ENCODE measurements around the gene SPRN.
"Not testable (repeated sequence)": the region's sequence is repeated elsewhere in the genome, so short reads cannot be mapped to it uniquely, and the experiment has no call there.

The SPRN gene

DNA sequence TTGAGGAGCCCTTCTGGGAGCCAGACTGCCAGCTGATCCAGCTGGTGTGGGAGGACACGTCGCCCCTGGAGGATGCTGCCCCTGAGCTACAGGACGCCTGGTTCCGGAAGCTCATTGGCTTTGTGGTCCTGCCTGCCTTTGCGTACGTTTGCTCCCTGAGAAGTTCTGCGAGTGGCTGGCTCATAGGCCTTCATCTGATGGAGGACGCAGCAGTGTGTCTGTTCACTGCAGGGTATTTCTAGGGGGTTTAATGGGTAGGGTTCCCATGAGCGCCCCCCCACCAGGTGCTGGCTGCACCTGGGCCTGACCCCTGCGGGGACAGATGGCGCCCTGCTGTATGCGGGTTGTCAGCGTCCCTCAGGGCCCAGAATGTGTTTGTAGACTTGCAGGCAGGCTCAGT, 40.4 kb downstream of the SPRN start:
- DNase-seq = no peak

- no peak for DNase-seq
Measured at GRCh38 chr10:133383551-133383950, 40.9 kb downstream of the SPRN start.

DNA sequence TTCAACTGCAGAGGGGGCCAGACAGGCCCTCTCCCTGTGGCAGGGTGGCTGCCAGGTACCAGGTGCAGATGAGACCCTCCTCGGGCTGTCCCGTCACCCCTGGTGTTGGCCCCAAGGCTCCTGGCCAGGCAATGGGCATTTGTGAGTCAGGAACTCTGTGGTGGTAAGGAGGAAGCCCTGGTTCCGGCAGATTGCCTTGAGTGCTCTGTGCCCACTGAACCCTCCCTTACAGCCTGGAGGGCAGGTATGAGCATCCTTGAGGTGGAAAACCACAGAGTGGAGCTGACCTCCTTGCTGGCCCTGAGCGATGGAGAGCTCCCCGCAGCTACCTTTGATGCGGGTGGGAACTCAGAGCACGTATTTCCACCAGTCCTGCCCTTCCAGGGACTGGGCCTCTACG, 43.4 kb downstream of the SPRN start:
- DNase-seq = no peak

DNA sequence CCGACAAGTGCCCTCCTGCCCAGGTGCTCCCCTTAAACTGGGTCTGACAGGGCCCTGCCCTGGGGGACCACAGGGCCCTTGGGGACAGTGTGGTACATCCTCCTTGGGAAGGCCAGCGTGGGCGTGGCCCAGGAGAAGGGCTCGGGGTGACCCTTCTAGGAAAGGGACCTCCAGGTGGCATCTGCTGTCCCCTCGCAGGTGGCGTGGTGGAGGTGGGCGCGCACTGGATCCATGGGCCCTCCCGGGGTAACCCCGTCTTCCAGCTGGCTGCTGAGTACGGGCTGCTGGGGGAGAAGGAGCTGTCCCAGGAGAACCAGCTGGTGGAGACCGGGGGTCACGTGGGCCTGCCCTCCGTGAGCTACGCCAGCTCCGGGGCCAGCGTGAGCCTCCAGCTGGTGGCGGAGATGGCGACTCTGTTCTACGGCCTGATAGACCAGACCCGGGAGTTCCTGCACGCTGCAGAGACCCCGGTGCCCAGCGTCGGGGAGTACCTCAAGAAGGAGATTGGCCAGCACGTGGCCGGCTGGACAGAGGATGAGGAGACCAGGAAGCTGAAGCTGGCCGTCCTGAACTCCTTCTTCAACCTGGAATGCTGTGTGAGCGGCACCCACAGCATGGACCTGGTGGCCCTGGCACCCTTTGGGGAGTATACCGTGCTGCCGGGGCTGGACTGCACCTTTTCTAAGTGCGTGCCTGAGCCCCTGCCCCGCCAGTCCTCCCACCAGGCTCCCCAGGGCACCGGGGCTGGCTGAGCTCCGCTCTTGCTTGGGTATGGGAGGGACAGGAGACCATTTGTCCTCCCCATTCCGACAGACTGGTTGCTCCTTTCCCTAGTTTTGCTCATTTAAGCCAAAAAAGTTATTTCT, 44.4 kb downstream of the SPRN start:
- DNase-seq = no peak

DNA sequence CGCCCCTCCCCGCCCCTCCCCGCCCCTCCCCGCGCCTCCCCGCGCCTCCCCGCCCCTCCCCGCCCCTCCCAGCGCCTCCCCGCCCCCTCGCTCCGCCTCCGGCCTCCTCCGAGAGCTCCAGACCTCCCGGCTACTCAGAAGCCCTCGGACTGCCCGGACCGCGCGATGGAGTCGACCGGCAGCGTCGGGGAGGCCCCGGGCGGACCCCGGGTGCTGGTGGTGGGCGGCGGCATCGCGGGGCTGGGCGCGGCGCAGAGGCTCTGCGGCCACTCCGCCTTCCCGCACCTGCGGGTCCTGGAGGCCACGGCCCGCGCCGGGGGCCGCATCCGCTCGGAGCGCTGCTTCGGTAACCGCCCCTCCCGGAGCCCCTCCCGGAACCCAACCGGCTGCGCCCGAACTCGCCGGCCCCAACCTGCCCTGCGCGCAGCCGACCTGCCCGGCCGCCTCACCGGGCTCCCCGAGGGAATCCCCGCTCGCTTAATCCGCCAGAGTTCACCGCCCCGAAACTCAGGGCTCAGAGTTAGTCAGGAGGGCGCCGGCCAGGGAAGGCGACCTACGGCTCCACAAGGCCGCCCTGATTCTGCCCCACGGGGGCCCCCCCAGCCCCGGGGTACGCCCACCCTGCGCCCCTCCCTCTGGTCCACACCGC, 45.1 kb downstream of the SPRN start, which contains the start of gene PAOX:
Gene PAOX (plus strand): TSS at position 111 of the 649 bp plus-strand sequence. CDS start 55 bp downstream, at position 166.
- DNase-seq = peak; percentile 23

- DNase-seq = peak; percentile 29
Measured at GRCh38 chr10:133378251-133379096, 46.0 kb downstream of the SPRN start.

DNA sequence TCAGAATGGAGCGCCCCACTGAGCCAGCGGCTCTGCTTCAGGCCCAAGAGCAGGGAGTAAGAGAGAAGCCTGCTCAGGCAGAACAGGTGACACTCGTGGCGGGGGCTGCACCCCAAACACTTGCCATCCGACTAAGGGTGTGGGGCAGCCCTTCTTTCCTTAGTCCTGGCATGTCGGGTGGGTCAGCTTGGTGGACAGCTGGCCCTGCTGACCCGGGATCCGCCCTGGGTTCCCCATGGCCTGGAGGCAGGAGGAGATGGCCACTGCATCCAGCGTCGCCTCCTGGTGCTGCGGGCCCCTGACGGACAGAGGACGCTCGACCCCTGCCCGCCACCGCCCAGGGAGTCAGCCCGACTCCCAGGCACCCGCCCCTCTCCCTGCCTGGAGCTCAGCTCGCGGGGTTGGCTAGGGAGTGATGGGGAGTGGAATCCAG, 46.6 kb downstream of the SPRN start:
- DNase-seq = no peak

DNA sequence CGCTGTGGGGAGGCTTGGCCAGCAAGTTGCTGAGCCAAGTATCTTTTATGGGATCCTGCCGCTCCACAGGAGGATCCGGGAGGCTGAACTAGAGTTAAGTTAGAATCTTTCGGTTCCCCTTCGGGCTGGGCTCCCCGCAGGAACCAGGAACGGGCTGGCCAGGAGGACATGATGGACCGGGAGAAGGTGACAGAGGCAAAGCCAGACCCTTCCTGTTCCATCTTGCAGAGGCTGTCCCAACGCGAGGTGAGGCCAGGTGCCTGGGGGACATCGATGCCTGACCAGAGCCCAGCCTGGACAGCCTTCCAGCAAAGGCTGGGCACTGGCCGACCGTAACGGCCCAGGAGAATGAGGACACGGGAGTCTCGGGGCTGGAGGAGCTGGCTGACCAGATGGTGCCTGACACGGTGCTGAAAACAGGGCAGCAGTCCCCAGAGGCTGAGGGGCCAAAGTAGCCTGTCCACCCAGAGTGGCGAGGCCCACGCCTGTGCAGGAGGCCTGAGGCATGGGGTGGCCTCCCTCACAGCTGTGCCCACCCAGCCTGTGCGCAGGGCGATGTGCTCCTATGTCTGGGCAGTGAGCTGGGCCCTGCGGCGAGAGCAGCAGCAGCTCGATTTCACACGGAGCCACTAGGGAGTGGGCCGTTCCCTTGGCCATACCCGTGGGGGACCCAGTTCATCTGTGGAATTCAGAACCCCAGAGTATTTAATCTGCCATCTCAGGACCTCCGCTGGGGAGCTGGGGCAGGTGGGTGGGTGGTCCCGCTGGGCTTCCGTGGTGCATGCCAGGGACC, 47.2 kb downstream of the SPRN start:
- DNase-seq = no peak

DNA sequence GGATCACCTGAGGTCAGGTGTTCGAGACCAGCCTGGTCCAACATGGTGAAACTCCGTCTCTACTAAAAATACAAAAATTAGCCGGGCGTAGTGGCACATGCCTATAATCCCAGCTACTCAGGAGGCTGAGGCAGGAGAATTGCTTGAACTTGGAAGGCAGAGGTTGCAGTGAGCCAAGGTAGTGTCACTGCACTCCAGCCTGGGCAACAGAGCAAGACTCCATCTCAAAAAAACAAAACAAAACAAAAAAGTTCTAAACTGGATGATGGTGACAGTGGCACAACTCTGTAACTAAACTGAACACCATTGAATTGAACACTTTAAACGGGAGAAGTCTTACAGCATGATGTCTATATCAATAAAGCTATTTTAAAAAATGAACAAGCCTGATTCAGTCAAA, 48.2 kb downstream of the SPRN start:
- DNase-seq = not testable (repeated sequence)

DNA sequence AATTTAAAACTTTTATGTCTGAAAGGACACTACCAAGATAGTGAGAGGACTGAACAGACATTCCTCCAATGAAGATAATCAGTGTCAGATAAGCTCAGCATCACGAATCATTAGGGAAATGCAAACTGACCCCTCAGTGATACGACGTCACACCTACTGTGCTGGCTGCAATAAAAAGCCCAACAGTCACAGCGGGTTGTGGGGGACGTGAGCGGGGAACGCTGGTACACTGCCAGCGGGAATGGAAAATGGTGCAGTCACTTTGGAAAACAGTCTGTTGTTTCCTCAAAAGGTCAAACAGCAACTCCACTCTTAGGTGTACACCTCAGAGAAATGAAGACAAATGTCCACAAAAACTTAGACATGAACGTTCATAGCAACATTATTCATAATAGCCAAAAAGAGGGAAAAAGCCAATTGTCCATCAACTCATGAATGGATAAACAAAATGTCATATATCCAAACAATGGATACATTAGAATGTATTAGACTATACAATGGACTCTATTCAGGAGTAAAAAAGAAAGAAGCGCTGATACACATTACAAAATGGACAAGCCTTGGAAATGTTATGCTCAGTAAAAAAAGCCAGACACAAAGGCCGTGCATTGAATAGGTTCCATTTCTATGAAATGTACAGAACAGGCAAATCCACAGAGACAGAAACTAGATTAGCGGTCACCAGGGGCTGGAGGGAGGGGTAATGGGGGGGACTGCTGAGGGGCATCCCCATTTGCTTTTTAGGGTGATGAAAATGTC, 48.9 kb downstream of the SPRN start:
- no peak for DNase-seq

GRCh38 chr10:133373174-133374090, 51.0 kb downstream of the SPRN start, which contains the start of gene ECHS1:
ECHS1 (minus strand) TSS chr10:133373354; CDS start chr10:133373333, 21 bp downstream.
- peak; percentile 80 for DNase-seq

DNA sequence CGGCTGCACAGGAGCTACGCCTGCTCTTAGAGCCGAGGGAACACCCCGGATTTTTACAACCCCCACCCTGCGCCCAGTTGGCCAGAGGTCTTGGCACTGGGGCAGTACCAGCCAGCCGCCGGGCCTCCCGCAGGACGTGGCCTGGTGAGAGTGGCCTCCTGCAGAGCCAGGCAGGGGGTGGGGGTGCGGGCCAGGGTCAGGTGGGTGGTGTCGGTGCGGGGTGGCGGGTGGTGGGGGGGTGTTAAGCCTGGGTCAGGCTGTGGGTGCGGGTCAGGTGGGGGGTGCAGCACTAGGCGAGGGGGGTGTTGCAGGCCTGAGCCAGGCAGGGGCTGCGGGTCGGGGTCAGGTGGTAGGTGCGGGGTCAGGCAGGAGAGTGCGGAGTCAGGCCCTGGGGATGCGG, 51.9 kb downstream of the SPRN start:
- DNase-seq = no peak
